WTC11 (cell line): ENCODE results near the gene FMC1. TPM values are rescaled to one million over a fixed set of nuclear protein-coding genes. Genes with fewer than 3 reads are reported as not detected.

Source experiments
- ATAC-seq: fragments of 200-7000 bp; cut with Tn5 transposase; 2 replicates; pipeline ENCODE4 v1.10.0; 2021; ENCODE audit warnings: mild to moderate bottlenecking, moderate library complexity
- CTCF ChIA-PET: fragments of 300-600 bp; sonication (Branson Sonifier 250); formaldehyde crosslinking; loops from one replicate; lab custom pipeline; 2021; ENCODE audit warnings: antibody characterized with exemption; lab: Charles Lee
- POLR2A ChIA-PET: fragments of 350-600 bp; sonication (Branson Sonifier 250); formaldehyde crosslinking; loops from one replicate; lab custom pipeline; 2021; ENCODE audit warnings: antibody characterized with exemption; lab: Charles Lee
- DNase-seq: peaks from one replicate; pipeline ENCODE4 v3.0.0; 2021; ENCODE audit warnings: low spot score
- H3K27ac Mint-ChIP-seq: 2 replicates; pipeline ENCODE4 v1.8.0; 2021; ENCODE audit warnings: mixed read lengths
- H3K27me3 Mint-ChIP-seq: 2 replicates; pipeline ENCODE4 v1.8.0; 2021; ENCODE audit warnings: low read depth, mild to moderate bottlenecking, moderate library complexity, mixed read lengths
- H3K36me3 Mint-ChIP-seq: 2 replicates; pipeline ENCODE4 v1.8.0; 2021; ENCODE audit warnings: mixed read lengths
- H3K4me1 Mint-ChIP-seq: 2 replicates; pipeline ENCODE4 v1.8.0; 2022; ENCODE audit warnings: mixed read lengths
- H3K4me3 Mint-ChIP-seq: 2 replicates; pipeline ENCODE4 v1.8.0; 2021; ENCODE audit warnings: mild to moderate bottlenecking, moderate library complexity, mixed read lengths
- H3K9me3 Mint-ChIP-seq: 2 replicates; pipeline ENCODE4 v1.8.0; 2021; ENCODE audit warnings: mixed read lengths
- ETV6 ChIP-seq: sonication (generic); formaldehyde crosslinking; IDR thresholded peaks from 2 replicates; pipeline ENCODE4 v1.8.1; 2022; ENCODE audit warnings: mild to moderate bottlenecking, missing genetic modification reagents
- JUN ChIP-seq: sonication (generic); formaldehyde crosslinking; IDR thresholded peaks from 2 replicates; pipeline ENCODE4 v1.8.0; 2023; ENCODE audit warnings: mild to moderate bottlenecking, missing genetic modification reagents
- ZNF671 ChIP-seq: fragments of 250-450 bp; sonication (Bioruptor Pico); IDR thresholded peaks from 2 replicates; pipeline ENCODE4 v1.8.0; 2021; ENCODE audit warnings: mild to moderate bottlenecking
- total RNA-seq: library from RNA; stranded (reverse); gene quantifications from 3 replicates; pipeline ENCODE4 v1.2.3, GENCODE V29; 2021
- TF ChIP-seq, protein P1 (sequence below): fragments of 250-450 bp; sonication (Bioruptor Pico); conservative IDR thresholded peaks from 2 replicates; pipeline ENCODE4 v1.9.0; 2021; ENCODE audit warnings: mild to moderate bottlenecking
- TF ChIP-seq, protein P2 (sequence below): sonication (generic); formaldehyde crosslinking; IDR thresholded peaks from 2 replicates; pipeline ENCODE4 v1.8.0; 2022; ENCODE audit warnings: mild to moderate bottlenecking, missing genetic modification reagents
- TF ChIP-seq, protein P3 (sequence below): sonication (generic); formaldehyde crosslinking; IDR thresholded peaks from 2 replicates; pipeline ENCODE4 v1.8.1; 2023; ENCODE audit warnings: mild to moderate bottlenecking, moderate library complexity, missing genetic modification reagents
- TF ChIP-seq, protein P4 (sequence below): fragments of 250-450 bp; sonication (Bioruptor Pico); IDR thresholded peaks from 2 replicates; pipeline ENCODE4 v1.9.0; 2021; ENCODE audit warnings: mild to moderate bottlenecking
- TF ChIP-seq, protein P5 (sequence below): sonication (generic); formaldehyde crosslinking; IDR thresholded peaks from 2 replicates; pipeline ENCODE4 v1.8.0; 2023; ENCODE audit warnings: missing genetic modification reagents, mild to moderate bottlenecking, borderline replicate concordance
- TF ChIP-seq, protein P6 (sequence below): sonication (generic); formaldehyde crosslinking; IDR thresholded peaks from 2 replicates; pipeline ENCODE4 v1.8.1; 2022; ENCODE audit warnings: missing genetic modification reagents, borderline replicate concordance

Gene FMC1
- total RNA-seq, 1 experiment from 2014 or later: 16.3 TPM

DNA sequence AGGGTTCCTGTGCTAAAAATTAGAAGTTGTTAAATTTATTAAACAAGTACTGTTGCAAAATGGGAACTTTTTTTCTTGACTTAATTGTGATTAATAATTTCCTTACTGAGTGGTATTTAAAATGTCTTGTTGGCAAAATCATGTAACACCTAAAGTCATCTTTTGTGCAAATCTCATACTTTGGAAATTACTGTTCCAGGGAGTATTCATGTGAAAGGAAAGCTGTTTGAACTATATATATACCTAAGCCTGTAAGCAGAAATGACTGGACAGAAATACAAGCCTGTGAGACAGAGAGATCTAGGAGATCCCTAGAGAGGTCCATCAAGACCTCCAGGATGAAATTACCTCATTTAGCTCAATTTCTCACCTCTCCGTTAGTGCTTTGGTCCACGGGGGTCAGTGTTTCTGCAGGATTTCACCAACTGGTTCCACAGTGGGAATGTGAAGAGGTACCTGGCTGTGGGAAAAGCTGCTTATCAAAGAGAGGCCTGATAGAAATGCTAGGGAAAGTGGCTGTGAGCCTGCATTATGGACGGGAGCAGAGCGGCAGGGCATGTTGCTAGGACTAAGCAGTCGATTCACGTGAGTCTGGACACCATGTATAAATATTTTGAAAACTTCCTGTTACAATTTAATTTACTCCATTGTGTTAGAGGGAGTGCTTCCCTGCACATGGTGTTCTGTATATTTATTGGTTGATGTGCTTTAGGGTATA, 26.5 kb downstream of the FMC1 start (continued):
- TF ChIP-seq, protein P1, sequence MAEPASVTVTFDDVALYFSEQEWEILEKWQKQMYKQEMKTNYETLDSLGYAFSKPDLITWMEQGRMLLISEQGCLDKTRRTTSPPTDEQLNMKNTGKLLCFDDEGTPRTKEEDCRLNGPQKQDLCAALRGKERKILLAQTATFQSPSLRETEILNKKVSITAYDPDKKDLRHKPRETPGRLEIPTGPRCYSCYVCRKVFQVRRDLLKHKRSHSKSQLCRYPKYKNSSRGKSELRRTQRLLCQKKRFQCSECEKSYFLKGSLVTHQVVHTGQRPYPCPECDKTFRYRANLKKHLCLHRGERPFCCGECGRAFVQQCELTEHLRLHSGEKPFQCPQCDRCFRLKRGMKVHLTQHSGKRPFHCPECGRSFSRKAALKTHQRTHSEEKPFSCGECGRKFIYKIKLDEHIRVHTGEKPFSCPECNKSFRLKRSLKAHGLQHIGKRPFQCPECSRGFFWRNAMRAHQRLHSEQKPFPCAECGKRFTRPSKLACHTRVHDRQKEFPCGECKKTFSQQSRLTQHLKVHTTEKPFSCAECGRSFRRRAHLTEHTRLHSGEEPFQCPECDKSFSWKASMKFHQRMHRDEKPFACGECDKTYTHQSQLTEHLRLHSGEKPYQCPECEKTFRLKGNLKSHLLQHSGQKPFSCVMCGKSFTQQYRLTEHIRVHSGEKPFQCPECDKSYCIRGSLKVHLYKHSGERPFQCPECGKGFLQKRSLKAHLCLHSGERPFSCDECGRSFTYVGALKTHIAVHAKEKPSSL (CRISPR knock-in tag): no peak
- no peak for TF ChIP-seq ETV6 (CRISPR knock-in tag)

DNA sequence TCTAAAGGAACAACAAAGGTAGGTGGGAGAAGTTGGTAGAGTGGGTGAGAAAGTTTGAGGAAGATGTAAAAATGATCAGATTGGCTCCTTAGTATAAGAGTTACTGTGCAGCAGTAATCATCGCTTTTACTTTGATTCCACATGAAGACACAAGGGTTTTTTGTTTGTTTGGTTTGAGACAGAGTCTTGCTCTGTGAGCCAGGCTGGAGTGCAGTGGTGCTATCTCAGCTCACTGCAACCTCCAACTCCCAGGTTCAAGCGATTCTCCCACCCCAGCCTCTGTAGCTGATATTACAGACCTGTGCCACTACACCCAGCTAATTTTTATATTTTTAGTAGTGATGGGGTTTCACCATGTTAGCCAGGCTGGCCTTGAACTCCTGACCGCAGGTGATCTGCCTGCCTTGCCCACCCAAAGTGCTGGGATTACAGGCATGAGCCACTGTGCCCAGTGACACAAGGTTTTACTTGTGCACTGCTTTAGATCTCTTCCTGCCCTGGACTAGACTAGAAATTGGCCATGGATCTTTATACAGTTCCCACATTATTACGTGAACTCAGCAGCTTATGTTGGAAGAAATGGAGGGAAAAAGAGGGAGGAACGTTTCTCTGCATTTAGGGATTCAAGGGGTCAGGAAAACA, 29.3 kb downstream of the FMC1 start:
- POLR2A ChIA-PET: interaction anchor here (0.6 to 1.4 kb wide), 3 partner anchors 10 to 50 kb away, joined by 3 to 9 read pairs (median 7); partner anchors contain the start of gene LUC7L2
- Mint-ChIP-seq H3K36me3 (peaks cover 4% of the 10 kb centered on the region), H3K27ac (peak overlapping the region; percentile 87), H3K27me3 (no peaks in the 10 kb centered on the region)
- TF ChIP-seq, protein P2, sequence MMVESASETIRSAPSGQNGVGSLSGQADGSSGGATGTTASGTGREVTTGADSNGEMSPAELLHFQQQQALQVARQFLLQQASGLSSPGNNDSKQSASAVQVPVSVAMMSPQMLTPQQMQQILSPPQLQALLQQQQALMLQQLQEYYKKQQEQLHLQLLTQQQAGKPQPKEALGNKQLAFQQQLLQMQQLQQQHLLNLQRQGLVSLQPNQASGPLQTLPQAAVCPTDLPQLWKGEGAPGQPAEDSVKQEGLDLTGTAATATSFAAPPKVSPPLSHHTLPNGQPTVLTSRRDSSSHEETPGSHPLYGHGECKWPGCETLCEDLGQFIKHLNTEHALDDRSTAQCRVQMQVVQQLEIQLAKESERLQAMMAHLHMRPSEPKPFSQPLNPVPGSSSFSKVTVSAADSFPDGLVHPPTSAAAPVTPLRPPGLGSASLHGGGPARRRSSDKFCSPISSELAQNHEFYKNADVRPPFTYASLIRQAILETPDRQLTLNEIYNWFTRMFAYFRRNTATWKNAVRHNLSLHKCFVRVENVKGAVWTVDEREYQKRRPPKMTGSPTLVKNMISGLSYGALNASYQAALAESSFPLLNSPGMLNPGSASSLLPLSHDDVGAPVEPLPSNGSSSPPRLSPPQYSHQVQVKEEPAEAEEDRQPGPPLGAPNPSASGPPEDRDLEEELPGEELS: no peak
- TF ChIP-seq, protein P3, sequence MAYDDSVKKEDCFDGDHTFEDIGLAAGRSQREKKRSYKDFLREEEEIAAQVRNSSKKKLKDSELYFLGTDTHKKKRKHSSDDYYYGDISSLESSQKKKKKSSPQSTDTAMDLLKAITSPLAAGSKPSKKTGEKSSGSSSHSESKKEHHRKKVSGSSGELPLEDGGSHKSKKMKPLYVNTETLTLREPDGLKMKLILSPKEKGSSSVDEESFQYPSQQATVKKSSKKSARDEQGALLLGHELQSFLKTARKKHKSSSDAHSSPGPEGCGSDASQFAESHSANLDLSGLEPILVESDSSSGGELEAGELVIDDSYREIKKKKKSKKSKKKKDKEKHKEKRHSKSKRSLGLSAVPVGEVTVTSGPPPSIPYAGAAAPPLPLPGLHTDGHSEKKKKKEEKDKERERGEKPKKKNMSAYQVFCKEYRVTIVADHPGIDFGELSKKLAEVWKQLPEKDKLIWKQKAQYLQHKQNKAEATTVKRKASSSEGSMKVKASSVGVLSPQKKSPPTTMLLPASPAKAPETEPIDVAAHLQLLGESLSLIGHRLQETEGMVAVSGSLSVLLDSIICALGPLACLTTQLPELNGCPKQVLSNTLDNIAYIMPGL (CRISPR knock-in tag): no peak
- TF ChIP-seq, protein P1 (CRISPR knock-in tag): no peak
- TF ChIP-seq, protein P4, sequence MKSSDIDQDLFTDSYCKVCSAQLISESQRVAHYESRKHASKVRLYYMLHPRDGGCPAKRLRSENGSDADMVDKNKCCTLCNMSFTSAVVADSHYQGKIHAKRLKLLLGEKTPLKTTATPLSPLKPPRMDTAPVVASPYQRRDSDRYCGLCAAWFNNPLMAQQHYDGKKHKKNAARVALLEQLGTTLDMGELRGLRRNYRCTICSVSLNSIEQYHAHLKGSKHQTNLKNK (CRISPR knock-in tag): no peak
- TF ChIP-seq, all 79 proteins: peak for 0
- Mint-ChIP-seq H3K4me1 (peaks cover 59% of the 10 kb centered on the region), H3K9me3 (no peaks in the 10 kb centered on the region), H3K4me3 (no peak overlapping the region)
- DNase-seq: no peak
- ATAC-seq: no peak
- CTCF ChIA-PET: interaction anchor here (0.6 to 1.0 kb wide), 2 partner anchors 50 to 76 kb away, joined by 3 to 4 read pairs; no protein-coding TSS in a partner anchor

DNA sequence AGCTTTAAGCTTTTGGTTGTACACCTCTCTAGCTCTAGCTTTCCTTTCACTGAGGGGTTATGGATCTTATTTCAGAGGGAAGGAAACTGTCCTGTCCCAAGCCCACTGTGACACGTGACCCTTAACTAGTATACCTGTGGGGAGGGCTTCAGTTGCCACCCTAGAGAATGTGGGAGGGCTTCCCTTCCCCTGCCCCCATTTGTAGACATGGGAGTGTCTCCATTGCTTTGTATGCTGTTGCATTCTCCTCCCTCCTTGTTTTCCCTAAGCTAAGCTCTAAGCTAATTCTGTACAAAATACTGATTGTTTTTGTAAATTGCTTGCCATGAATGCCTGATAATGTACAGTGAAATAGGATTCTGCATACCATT, 29.8 kb downstream of the FMC1 start:
- Mint-ChIP-seq H3K9me3 (no peaks in the 10 kb centered on the region), H3K4me3 (no peak overlapping the region), H3K27me3 (no peaks in the 10 kb centered on the region), H3K36me3 (peaks cover 7% of the 10 kb centered on the region), H3K27ac (peak overlapping the region; percentile 87), H3K4me1 (peaks cover 57% of the 10 kb centered on the region)
- POLR2A ChIA-PET: interaction anchor here (0.6 to 0.7 kb wide), 2 partner anchors 11 to 50 kb away, joined by 3 to 7 read pairs; partner anchors contain the start of gene LUC7L2
- CTCF ChIA-PET: interaction anchor here (0.6 to 1.0 kb wide), 3 partner anchors 50 to 75 kb away, joined by 3 to 7 read pairs (median 4); no protein-coding TSS in a partner anchor
- DNase-seq (no peak), ATAC-seq (peak; percentile 79)
- TF ChIP-seq, protein P5, sequence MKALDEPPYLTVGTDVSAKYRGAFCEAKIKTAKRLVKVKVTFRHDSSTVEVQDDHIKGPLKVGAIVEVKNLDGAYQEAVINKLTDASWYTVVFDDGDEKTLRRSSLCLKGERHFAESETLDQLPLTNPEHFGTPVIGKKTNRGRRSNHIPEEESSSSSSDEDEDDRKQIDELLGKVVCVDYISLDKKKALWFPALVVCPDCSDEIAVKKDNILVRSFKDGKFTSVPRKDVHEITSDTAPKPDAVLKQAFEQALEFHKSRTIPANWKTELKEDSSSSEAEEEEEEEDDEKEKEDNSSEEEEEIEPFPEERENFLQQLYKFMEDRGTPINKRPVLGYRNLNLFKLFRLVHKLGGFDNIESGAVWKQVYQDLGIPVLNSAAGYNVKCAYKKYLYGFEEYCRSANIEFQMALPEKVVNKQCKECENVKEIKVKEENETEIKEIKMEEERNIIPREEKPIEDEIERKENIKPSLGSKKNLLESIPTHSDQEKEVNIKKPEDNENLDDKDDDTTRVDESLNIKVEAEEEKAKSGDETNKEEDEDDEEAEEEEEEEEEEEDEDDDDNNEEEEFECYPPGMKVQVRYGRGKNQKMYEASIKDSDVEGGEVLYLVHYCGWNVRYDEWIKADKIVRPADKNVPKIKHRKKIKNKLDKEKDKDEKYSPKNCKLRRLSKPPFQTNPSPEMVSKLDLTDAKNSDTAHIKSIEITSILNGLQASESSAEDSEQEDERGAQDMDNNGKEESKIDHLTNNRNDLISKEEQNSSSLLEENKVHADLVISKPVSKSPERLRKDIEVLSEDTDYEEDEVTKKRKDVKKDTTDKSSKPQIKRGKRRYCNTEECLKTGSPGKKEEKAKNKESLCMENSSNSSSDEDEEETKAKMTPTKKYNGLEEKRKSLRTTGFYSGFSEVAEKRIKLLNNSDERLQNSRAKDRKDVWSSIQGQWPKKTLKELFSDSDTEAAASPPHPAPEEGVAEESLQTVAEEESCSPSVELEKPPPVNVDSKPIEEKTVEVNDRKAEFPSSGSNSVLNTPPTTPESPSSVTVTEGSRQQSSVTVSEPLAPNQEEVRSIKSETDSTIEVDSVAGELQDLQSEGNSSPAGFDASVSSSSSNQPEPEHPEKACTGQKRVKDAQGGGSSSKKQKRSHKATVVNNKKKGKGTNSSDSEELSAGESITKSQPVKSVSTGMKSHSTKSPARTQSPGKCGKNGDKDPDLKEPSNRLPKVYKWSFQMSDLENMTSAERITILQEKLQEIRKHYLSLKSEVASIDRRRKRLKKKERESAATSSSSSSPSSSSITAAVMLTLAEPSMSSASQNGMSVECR: no peak
- TF ChIP-seq ZNF671 (CRISPR knock-in tag): no peak
- TF ChIP-seq, protein P6, sequence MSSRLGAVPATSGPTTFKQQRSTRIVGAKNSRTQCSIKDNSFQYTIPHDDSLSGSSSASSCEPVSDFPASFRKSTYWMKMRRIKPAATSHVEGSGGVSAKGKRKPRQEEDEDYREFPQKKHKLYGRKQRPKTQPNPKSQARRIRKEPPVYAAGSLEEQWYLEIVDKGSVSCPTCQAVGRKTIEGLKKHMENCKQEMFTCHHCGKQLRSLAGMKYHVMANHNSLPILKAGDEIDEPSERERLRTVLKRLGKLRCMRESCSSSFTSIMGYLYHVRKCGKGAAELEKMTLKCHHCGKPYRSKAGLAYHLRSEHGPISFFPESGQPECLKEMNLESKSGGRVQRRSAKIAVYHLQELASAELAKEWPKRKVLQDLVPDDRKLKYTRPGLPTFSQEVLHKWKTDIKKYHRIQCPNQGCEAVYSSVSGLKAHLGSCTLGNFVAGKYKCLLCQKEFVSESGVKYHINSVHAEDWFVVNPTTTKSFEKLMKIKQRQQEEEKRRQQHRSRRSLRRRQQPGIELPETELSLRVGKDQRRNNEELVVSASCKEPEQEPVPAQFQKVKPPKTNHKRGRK (CRISPR knock-in tag): no peak
- no peak for TF ChIP-seq JUN (CRISPR knock-in tag)
